Hepatocyte (in vitro differentiated cells): Measurements from ENCODE around the gene ADAMTS19. TPM values are rescaled to one million over a fixed set of nuclear protein-coding genes. Genes with fewer than 3 reads are reported as not detected.

Experiments
- DNase-seq: peaks from one replicate; pipeline ENCODE4 v3.0.0-alpha.2; 2016; ENCODE audit warnings: low spot score
- H2AFZ ChIP-seq: fragments of 200-600 bp; sonication (generic); 2 replicates; pipeline ENCODE4 v1.6.0; 2016; ENCODE audit warnings: antibody characterized with exemption, mild to moderate bottlenecking
- H3K27ac ChIP-seq: fragments of 200-600 bp; sonication (generic); 2 replicates; pipeline ENCODE4 v1.5.1; 2016; ENCODE audit warnings: mild to moderate bottlenecking
- H3K27me3 ChIP-seq: fragments of 200-600 bp; sonication (generic); 2 replicates; pipeline ENCODE4 v1.6.1; 2016
- H3K36me3 ChIP-seq: fragments of 200-600 bp; sonication (generic); replicated peaks from 2 replicates; pipeline ENCODE4 v1.5.1; 2016; ENCODE audit warnings: low read depth; ENCODE audit not compliant: insufficient read depth
- H3K4me1 ChIP-seq: fragments of 200-600 bp; sonication (generic); 2 replicates; pipeline ENCODE4 v1.5.1; 2016; ENCODE audit warnings: mild to moderate bottlenecking, moderate library complexity; ENCODE audit not compliant: insufficient read depth
- H3K4me2 ChIP-seq: fragments of 200-600 bp; sonication (generic); 2 replicates; pipeline ENCODE4 v1.6.0; 2016
- H3K4me3 ChIP-seq: fragments of 200-600 bp; sonication (generic); 2 replicates; pipeline ENCODE4 v1.5.1; 2016; ENCODE audit warnings: mild to moderate bottlenecking
- H3K79me2 ChIP-seq: fragments of 200-600 bp; sonication (generic); 2 replicates; pipeline ENCODE4 v1.6.0; 2017; ENCODE audit warnings: mild to moderate bottlenecking
- H3K9me2 ChIP-seq: fragments of 200-600 bp; sonication (generic); replicated peaks from 2 replicates; pipeline ENCODE4 v1.6.0; 2017; ENCODE audit warnings: mild to moderate bottlenecking; ENCODE audit not compliant: insufficient read depth
- H3K9me3 ChIP-seq: fragments of 200-600 bp; sonication (generic); 2 replicates; pipeline ENCODE4 v1.5.1; 2016; ENCODE audit warnings: low read depth, mild to moderate bottlenecking
- H4K20me1 ChIP-seq: fragments of 200-600 bp; sonication (generic); 2 replicates; pipeline ENCODE4 v1.6.0; 2016; ENCODE audit warnings: mild to moderate bottlenecking; ENCODE audit not compliant: insufficient read depth, poor library complexity, severe bottlenecking
- CTCF ChIP-seq: fragments of 200-600 bp; sonication (generic); IDR thresholded peaks from 2 replicates; pipeline ENCODE4 v1.5.1; 2016; ENCODE audit warnings: antibody characterized with exemption, mild to moderate bottlenecking; ENCODE audit not compliant: poor library complexity
- EZH2 ChIP-seq: fragments of 200-600 bp; sonication (generic); IDR thresholded peaks from 2 replicates; pipeline ENCODE4 v1.6.1; 2016; ENCODE audit warnings: antibody characterized with exemption, mild to moderate bottlenecking, borderline replicate concordance
- EZH2phosphoT487 ChIP-seq: fragments of 200-600 bp; sonication (generic); IDR thresholded peaks from one replicate; pipeline ENCODE4 v1.6.1; 2018; ENCODE audit warnings: antibody characterized with exemption, mild to moderate bottlenecking, low read depth, moderate library complexity; ENCODE audit not compliant: unreplicated experiment, severe bottlenecking
- WGBS: methylation state at CpG from one replicate; pipeline ENCODE4 v1.1.6; 2016; ENCODE audit warnings: low lambda C conversion rate; ENCODE audit errors: missing lambda C conversion rate; 5-methylcytosine and 5-hydroxymethylcytosine counted together
- polyA plus RNA-seq: library from polyadenylated mRNA; unstranded; fragments of >200 nt; fragmentation: Nextera tagmentation; extraction: Ambion mirVana; gene quantifications from 2 replicates; pipeline ENCODE4 v1.2.1, GENCODE V29; 2016
- total RNA-seq: library from RNA; depleted of rRNA; stranded (reverse); fragments of >200 nt; gene quantifications from 2 replicates; pipeline ENCODE4 v1.2.3, GENCODE V29; 2014

ADAMTS19 gene
- total and polyA plus RNA-seq, 2 experiments from 2014 or later = 1.8 to 5.0 TPM

DNA sequence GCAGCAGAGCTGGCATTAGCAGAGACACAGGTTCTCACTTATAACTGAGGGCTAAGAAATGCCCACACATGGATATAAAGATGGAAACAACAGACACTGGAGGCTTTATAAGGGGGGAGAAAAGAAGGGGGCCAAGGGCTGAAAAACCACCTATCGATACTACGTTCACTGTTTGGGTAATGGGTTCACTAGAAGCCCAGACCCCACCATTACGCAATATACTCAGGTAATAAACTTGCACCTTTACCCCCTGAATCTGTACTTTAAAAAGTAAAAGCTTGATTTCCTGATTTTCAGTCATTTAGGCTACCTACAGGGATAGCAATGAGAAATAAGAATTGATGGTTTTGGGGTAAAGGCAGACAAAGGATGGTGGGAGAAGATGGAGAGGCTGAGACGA, 285.9 kb downstream of the ADAMTS19 start:
- DNase-seq = no peak
- H3K27me3 ChIP-seq = no peaks in the 10 kb centered on the region
- H3K9me3 ChIP-seq = no peaks in the 10 kb centered on the region
- H3K36me3 ChIP-seq = no peaks in the 10 kb centered on the region
- no peaks in the 10 kb centered on the region for H4K20me1 ChIP-seq
- 97% methylated on average over 4 of the region's 4 CpGs for whole genome bisulfite sequencing
- no peaks in the 10 kb centered on the region for H3K4me1 ChIP-seq
- no peak overlapping the region for H3K27ac ChIP-seq
- H3K9me2 ChIP-seq = no peaks in the 10 kb centered on the region
- no peak overlapping the region for H3K4me3 ChIP-seq
- no peak overlapping the region for H3K4me2 ChIP-seq
- H3K79me2 ChIP-seq = no peaks in the 10 kb centered on the region
- H2AFZ ChIP-seq = no peak overlapping the region
- TF ChIP-seq CTCF (no peak), EZH2phosphoT487 (no peak), EZH2 (no peak)

DNA sequence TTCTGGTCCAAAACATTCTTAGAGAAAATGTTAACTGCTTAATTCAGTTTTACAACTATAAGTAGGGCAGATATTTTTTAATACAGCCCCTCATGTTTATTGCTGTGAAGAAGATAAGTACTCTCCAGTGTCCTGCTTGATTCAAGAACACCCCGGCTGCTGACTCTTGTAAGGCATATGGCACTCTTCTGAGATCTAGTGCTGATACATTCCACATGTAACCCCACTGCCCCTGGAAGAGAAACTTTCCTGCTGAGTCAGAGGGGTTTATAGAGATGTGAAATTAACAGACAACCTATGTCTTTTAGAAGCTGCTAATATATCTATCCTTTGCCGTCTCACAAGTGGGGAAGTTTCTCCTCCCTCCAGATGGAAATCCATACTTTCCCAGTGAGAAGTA, 286.8 kb downstream of the ADAMTS19 start:
- no peaks in the 10 kb centered on the region for H3K9me3 ChIP-seq
- H3K36me3 ChIP-seq = no peaks in the 10 kb centered on the region
- no peak overlapping the region for H3K4me2 ChIP-seq
- WGBS = 51% methylated on average over 2 of the region's 2 CpGs
- no peak overlapping the region for H2AFZ ChIP-seq
- no peaks in the 10 kb centered on the region for H3K9me2 ChIP-seq
- no peaks in the 10 kb centered on the region for H3K79me2 ChIP-seq
- H4K20me1 ChIP-seq = no peaks in the 10 kb centered on the region
- no peak for TF ChIP-seq CTCF
- TF ChIP-seq EZH2phosphoT487 = no peak
- no peak for TF ChIP-seq EZH2
- no peak overlapping the region for H3K27ac ChIP-seq
- H3K27me3 ChIP-seq = no peaks in the 10 kb centered on the region
- H3K4me1 ChIP-seq = no peaks in the 10 kb centered on the region
- H3K4me3 ChIP-seq = no peak overlapping the region
- DNase-seq = no peak

GRCh38 chr5:129747572-129748407, 287.7 kb downstream of the ADAMTS19 start, which contains the start of gene MINAR2:
MINAR2 (plus strand) TSS chr5:129748094; CDS start chr5:129748191, 97 bp downstream.
- no peaks in the 10 kb centered on the region for H4K20me1 ChIP-seq
- 79% methylated on average over 13 of the region's 13 CpGs for WGBS
- H3K27me3 ChIP-seq = no peaks in the 10 kb centered on the region

More at GRCh38 chr5:129747572-129748407, 287.7 kb downstream of the ADAMTS19 start, which contains the start of gene MINAR2:
- H3K4me2 ChIP-seq = no peak within 1 kb of the TSS
- no peaks in the 10 kb centered on the region for H3K4me1 ChIP-seq
- no peak within 1 kb of the TSS for H3K4me3 ChIP-seq
- no peak for DNase-seq
- H3K9me2 ChIP-seq = no peaks in the 10 kb centered on the region
- TF ChIP-seq EZH2 (no peak), EZH2phosphoT487 (no peak), CTCF (no peak)
- no peaks in the 10 kb centered on the region for H3K9me3 ChIP-seq
- no peak within 1 kb of the TSS for H3K27ac ChIP-seq
- H3K79me2 ChIP-seq = no peaks in the 10 kb centered on the region
- no peak within 1 kb of the TSS for H2AFZ ChIP-seq
- H3K36me3 ChIP-seq = no peaks in the 10 kb centered on the region
